Activated T-helper 2 cell treated with anti-CD3 and anti-CD28 coated beads, Interferon-gamma antibody, Interleukin-2, Interleukin-4, amounts not matched to agents 10 μg/mL and 5 μg/mL and 100 μg/mL, durations not matched to agents 14 hours and 24 hours and 36 hours (primary cell): ENCODE results near the gene ERMARD. TPM values are rescaled to one million over a fixed set of nuclear protein-coding genes. Genes with fewer than 3 reads are reported as not detected.
A peak's percentile ranks its signal among the peaks of the same experiment; 100 is the strongest.

Experiments
- DNase-seq: peaks from one replicate; pipeline ENCODE4 v3.0.0; 2021; ENCODE audit warnings: low spot score
- H3K27ac Mint-ChIP-seq: one replicate; pipeline ENCODE4 v1.8.0; 2021; ENCODE audit warnings: mixed read lengths
- H3K27me3 Mint-ChIP-seq: one replicate; pipeline ENCODE4 v1.8.0; 2021; ENCODE audit warnings: low read depth, mixed read lengths
- H3K36me3 Mint-ChIP-seq: one replicate; pipeline ENCODE4 v1.8.0; 2021; ENCODE audit warnings: low read depth, mixed read lengths
- H3K4me1 Mint-ChIP-seq: one replicate; pipeline ENCODE4 v1.8.0; 2021; ENCODE audit warnings: low read depth, mixed read lengths
- H3K4me3 Mint-ChIP-seq: one replicate; pipeline ENCODE4 v1.8.0; 2021; ENCODE audit warnings: low read depth, mild to moderate bottlenecking, moderate library complexity, mixed read lengths
- H3K9me3 Mint-ChIP-seq: one replicate; pipeline ENCODE4 v1.8.0; 2021; ENCODE audit warnings: mixed read lengths
- intact Hi-C: fragments of 100-400 bp; cut with micrococcal nuclease; formaldehyde crosslinking; loops from one replicate; pipeline ENCODE4 v1.15.1; 2023
- total RNA-seq: library from RNA; stranded (reverse); gene quantifications from 2 replicates; pipeline ENCODE4 v1.2.3, GENCODE V29; 2022

ERMARD gene
- total RNA-seq, 1 donor from 2014 or later: 25.9 TPM

GRCh38 chr6:169801396-169802160 is 50.2 kb downstream of the ERMARD start:
- intact Hi-C loops: loop anchor here (10.0 kb wide), 1 partner anchor 283 kb away; no protein-coding TSS in a partner anchor
- DNase-seq: no peak
- Mint-ChIP-seq H3K27ac (no peak overlapping the region), H3K27me3 (peaks cover 57% of the 10 kb centered on the region), H3K9me3 (no peaks in the 10 kb centered on the region), H3K36me3 (no peaks in the 10 kb centered on the region), H3K4me3 (no peak overlapping the region), H3K4me1 (peaks cover 34% of the 10 kb centered on the region)

GRCh38 chr6:169802790-169803189 is 51.4 kb downstream of the ERMARD start:
- H3K36me3 Mint-ChIP-seq: no peaks in the 10 kb centered on the region
- H3K27me3 Mint-ChIP-seq: peaks cover 60% of the 10 kb centered on the region
- intact Hi-C loops: loop anchor here (10.0 kb wide), 1 partner anchor 282 kb away; no protein-coding TSS in a partner anchor
- H3K9me3 Mint-ChIP-seq: no peaks in the 10 kb centered on the region
- H3K4me1 Mint-ChIP-seq: peaks cover 44% of the 10 kb centered on the region
- H3K4me3 Mint-ChIP-seq: no peak overlapping the region
- H3K27ac Mint-ChIP-seq: no peak overlapping the region
- no peak for DNase-seq

- peak; percentile 25 for DNase-seq
- intact Hi-C loops: loop anchor here (10.0 kb wide), 1 partner anchor 281 kb away; no protein-coding TSS in a partner anchor
These were observed 51.9 kb downstream of the ERMARD start for GRCh38 chr6:169803271-169803811.

GRCh38 chr6:169803816-169804340 is 52.5 kb downstream of the ERMARD start:
- no peak overlapping the region for H3K27ac Mint-ChIP-seq
- DNase-seq: no peak
- H3K4me3 Mint-ChIP-seq: no peak overlapping the region
- no peaks in the 10 kb centered on the region for H3K9me3 Mint-ChIP-seq
- H3K36me3 Mint-ChIP-seq: no peaks in the 10 kb centered on the region
- H3K27me3 Mint-ChIP-seq: peaks cover 51% of the 10 kb centered on the region
- peaks cover 44% of the 10 kb centered on the region for H3K4me1 Mint-ChIP-seq
- intact Hi-C loops: loop anchor here (10.0 kb wide), 1 partner anchor 281 kb away; no protein-coding TSS in a partner anchor

More at GRCh38 chr6:169803271-169803811, 51.9 kb downstream of the ERMARD start:
- no peaks in the 10 kb centered on the region for H3K36me3 Mint-ChIP-seq
- H3K4me3 Mint-ChIP-seq: no peak overlapping the region
- H3K9me3 Mint-ChIP-seq: no peaks in the 10 kb centered on the region
- no peak overlapping the region for H3K27ac Mint-ChIP-seq
- peaks cover 57% of the 10 kb centered on the region for H3K27me3 Mint-ChIP-seq
- H3K4me1 Mint-ChIP-seq: peaks cover 44% of the 10 kb centered on the region

- Mint-ChIP-seq H3K27ac (no peak overlapping the region), H3K36me3 (no peaks in the 10 kb centered on the region), H3K27me3 (peaks cover 47% of the 10 kb centered on the region), H3K4me1 (peaks cover 44% of the 10 kb centered on the region), H3K9me3 (no peaks in the 10 kb centered on the region), H3K4me3 (no peak overlapping the region)
- no peak for DNase-seq
- intact Hi-C loops: loop anchor here (10.0 kb wide), 1 partner anchor 280 kb away; no protein-coding TSS in a partner anchor
These were observed 53.0 kb downstream of the ERMARD start for GRCh38 chr6:169804427-169804826.

- no peaks in the 10 kb centered on the region for H3K36me3 Mint-ChIP-seq
- peaks cover 44% of the 10 kb centered on the region for H3K27me3 Mint-ChIP-seq
- H3K27ac Mint-ChIP-seq: no peak overlapping the region
- H3K4me1 Mint-ChIP-seq: peaks cover 44% of the 10 kb centered on the region
- intact Hi-C loops: loop anchor here (10.0 kb wide), 1 partner anchor 279 kb away; no protein-coding TSS in a partner anchor
- H3K4me3 Mint-ChIP-seq: no peak overlapping the region
- no peaks in the 10 kb centered on the region for H3K9me3 Mint-ChIP-seq
- no peak for DNase-seq
These were observed 53.9 kb downstream of the ERMARD start for GRCh38 chr6:169805242-169805838.

GRCh38 chr6:169806701-169807100 is 55.3 kb downstream of the ERMARD start:
- Mint-ChIP-seq H3K27ac (no peak overlapping the region), H3K27me3 (peaks cover 44% of the 10 kb centered on the region), H3K4me1 (peaks cover 42% of the 10 kb centered on the region), H3K36me3 (no peaks in the 10 kb centered on the region), H3K4me3 (no peak overlapping the region), H3K9me3 (no peaks in the 10 kb centered on the region)
- intact Hi-C loops: loop anchor here (10.0 kb wide), 1 partner anchor 278 kb away; no protein-coding TSS in a partner anchor
- no peak for DNase-seq

GRCh38 chr6:169807229-169807628 is 55.8 kb downstream of the ERMARD start:
- intact Hi-C loops: loop anchor here (10.0 kb wide), 1 partner anchor 278 kb away; no protein-coding TSS in a partner anchor
- Mint-ChIP-seq H3K9me3 (no peaks in the 10 kb centered on the region), H3K4me3 (no peak overlapping the region), H3K4me1 (peaks cover 42% of the 10 kb centered on the region), H3K36me3 (no peaks in the 10 kb centered on the region), H3K27me3 (peaks cover 44% of the 10 kb centered on the region), H3K27ac (no peak overlapping the region)
- no peak for DNase-seq

GRCh38 chr6:169807699-169808607 is 56.5 kb downstream of the ERMARD start:
- no peak for DNase-seq
- Mint-ChIP-seq H3K4me1 (peaks cover 39% of the 10 kb centered on the region), H3K27ac (no peak overlapping the region), H3K27me3 (peaks cover 44% of the 10 kb centered on the region), H3K36me3 (no peaks in the 10 kb centered on the region), H3K9me3 (no peaks in the 10 kb centered on the region), H3K4me3 (no peak overlapping the region)
- intact Hi-C loops: loop anchor here (10.0 kb wide), 1 partner anchor 277 kb away; no protein-coding TSS in a partner anchor

- Mint-ChIP-seq H3K27ac (no peak overlapping the region), H3K27me3 (peaks cover 44% of the 10 kb centered on the region), H3K36me3 (no peaks in the 10 kb centered on the region), H3K9me3 (no peaks in the 10 kb centered on the region), H3K4me3 (no peak overlapping the region), H3K4me1 (peaks cover 33% of the 10 kb centered on the region)
- DNase-seq: no peak
- intact Hi-C loops: loop anchor here (10.0 kb wide), 1 partner anchor 276 kb away; no protein-coding TSS in a partner anchor
These were observed 57.2 kb downstream of the ERMARD start for GRCh38 chr6:169808608-169808967.

GRCh38 chr6:169809386-169809785 is 58.0 kb downstream of the ERMARD start:
- Mint-ChIP-seq H3K9me3 (no peaks in the 10 kb centered on the region), H3K36me3 (no peaks in the 10 kb centered on the region), H3K4me1 (peaks cover 25% of the 10 kb centered on the region), H3K4me3 (no peak overlapping the region), H3K27me3 (peaks cover 36% of the 10 kb centered on the region), H3K27ac (no peak overlapping the region)
- DNase-seq: no peak
- intact Hi-C loops: loop anchor here (10.0 kb wide), 1 partner anchor 275 kb away; no protein-coding TSS in a partner anchor
